HG02759 (cell line): Measurements from ENCODE around the gene ENDOU.

ENCODE experiments used
- ATAC-seq: cut with Tn5 transposase; IDR thresholded peaks from one replicate; pipeline ENCODE4 v1.9.1; 2021; ENCODE audit warnings: mild to moderate bottlenecking, moderate library complexity; ENCODE audit not compliant: unreplicated experiment

ENDOU gene, protein sequence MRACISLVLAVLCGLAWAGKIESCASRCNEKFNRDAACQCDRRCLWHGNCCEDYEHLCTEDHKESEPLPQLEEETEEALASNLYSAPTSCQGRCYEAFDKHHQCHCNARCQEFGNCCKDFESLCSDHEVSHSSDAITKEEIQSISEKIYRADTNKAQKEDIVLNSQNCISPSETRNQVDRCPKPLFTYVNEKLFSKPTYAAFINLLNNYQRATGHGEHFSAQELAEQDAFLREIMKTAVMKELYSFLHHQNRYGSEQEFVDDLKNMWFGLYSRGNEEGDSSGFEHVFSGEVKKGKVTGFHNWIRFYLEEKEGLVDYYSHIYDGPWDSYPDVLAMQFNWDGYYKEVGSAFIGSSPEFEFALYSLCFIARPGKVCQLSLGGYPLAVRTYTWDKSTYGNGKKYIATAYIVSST

DNA sequence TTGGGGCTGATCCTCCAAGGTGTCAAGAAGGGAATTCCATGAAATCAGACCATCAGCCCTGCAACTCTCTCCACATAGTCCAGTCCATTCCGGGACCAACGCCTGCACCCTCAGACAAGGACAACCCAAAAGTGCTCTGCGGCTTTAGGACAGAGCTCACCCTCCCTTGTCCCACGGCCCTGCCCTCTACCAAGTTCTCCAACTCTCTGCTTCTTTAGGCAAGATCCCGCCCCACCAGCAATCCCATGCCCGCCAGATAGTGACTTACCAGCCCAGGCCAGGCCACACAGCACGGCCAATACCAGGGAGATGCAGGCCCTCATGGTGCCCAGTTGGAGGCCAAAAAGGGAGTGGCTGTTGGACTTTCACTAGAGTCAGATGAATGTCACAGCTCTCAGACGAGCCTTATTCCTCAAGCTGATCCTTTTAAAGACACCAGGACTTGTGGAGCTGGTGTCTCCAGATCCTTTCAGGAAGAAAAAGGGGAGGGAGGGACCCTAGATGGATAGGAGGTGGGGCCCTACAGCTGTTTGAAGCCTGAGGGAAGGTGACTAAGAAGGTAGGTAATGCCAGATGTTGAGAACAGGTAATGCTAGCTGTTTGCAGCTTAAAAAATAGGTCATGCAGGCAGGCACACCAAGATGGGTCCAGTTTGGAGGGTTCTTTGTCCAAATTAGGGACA is at the start of gene ENDOU:
Gene ENDOU (minus strand): TSS at position 400 of the 682 bp plus-strand sequence. CDS start 77 bp downstream, at position 323.
- no peak for ATAC-seq

GRCh38 chr12:47774663-47775062 is 49.4 kb upstream of the ENDOU start:
- ATAC-seq: no peak

- no peak for ATAC-seq
Observed at GRCh38 chr12:47773858-47774580, 48.7 kb upstream of the ENDOU start.

DNA sequence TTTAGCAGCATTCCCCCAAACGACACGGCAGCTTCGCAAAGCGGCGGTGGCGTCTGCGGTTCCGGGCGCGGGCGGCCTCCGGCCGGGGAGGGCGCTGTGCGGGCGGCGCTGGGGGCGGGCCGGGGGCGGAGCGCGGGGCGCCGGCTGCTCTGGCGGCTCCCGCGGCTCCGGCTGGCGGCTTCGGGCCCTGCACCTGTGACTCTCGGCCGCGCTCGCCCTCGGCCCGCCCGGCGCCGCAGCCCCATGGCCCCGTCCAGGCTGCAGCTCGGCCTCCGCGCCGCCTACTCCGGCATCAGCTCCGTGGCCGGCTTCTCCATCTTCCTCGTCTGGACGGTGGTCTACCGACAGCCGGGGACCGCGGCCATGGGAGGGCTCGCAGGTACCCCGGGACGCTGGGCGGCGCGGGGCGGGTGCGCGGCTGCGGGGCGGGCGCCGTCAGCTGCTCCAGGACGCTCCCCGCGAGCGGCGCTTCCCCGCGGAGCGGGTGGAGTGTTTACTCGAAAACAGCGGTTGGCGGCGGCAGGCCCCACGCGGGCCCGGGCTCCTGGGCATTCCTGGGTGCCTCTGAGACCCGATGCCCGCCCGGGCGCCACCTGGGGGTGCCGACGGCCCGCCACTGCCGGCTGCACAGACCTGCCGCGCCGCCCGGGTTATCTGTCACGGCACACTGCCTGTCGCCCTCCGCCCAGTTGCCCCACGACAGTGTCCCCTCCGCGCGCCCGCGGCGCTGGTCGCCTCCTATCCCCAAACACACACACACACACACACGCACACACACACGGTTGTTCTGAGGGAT is 48.0 kb upstream of the ENDOU start, which contains the start of gene SLC48A1:
Gene SLC48A1 (plus strand): TSS at position 177 of the 796 bp plus-strand sequence. CDS start 67 bp downstream, at position 244.
- ATAC-seq: peak; percentile 84

GRCh38 chr12:47772738-47773061 is 47.4 kb upstream of the ENDOU start:
- ATAC-seq: no peak

- no peak for ATAC-seq
Observed at GRCh38 chr12:47772094-47772660, 46.9 kb upstream of the ENDOU start.

DNA sequence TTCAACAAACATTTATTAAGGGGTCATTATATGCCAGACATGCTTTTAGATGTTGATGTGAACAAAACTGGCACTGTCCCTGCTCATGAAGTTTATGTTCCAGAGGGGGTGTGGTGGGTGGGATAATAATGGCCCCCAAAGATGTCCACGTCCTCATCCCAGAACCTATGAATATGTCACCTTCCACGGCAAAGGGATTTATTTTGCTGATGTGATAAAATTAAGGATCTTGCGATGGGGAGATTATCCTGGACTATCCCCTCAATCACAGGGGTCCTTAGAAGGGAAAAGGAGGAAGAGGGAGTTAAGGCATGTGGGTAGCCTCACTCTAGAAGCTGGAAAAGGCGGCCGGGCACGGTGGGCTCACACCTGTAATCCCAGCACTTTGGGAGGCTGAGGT is 46.0 kb upstream of the ENDOU start:
- no peak for ATAC-seq

DNA sequence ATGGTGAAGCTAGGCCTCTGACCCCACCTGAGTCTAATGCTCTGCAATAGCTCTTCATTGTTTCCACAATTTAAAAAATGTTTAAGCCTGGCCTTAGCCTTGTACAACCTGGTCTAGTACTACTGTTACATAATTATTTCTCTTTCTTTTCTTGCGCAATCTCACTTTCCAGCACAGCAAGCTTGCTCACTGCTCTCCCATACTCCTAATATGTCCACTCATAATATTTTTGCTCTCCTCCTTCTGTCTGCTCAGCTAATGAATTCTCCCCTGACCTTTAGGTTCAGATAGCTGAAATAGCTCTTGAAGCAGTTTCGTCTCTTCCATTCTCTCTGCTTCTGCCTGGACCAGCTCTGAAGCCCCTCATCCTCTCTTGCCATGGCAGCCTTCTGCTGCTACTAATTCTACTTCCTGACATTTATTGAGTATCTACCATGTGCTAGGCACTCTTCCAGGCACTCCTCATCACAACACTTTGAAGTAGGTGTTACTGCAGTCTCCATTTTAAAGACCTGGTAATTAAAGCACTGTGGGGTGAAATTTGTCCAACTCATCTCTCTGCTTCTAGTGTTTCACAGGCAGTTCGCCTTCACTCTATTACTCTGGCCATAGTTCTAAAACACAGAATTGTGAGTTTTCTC is 44.9 kb upstream of the ENDOU start:
- no peak for ATAC-seq

DNA sequence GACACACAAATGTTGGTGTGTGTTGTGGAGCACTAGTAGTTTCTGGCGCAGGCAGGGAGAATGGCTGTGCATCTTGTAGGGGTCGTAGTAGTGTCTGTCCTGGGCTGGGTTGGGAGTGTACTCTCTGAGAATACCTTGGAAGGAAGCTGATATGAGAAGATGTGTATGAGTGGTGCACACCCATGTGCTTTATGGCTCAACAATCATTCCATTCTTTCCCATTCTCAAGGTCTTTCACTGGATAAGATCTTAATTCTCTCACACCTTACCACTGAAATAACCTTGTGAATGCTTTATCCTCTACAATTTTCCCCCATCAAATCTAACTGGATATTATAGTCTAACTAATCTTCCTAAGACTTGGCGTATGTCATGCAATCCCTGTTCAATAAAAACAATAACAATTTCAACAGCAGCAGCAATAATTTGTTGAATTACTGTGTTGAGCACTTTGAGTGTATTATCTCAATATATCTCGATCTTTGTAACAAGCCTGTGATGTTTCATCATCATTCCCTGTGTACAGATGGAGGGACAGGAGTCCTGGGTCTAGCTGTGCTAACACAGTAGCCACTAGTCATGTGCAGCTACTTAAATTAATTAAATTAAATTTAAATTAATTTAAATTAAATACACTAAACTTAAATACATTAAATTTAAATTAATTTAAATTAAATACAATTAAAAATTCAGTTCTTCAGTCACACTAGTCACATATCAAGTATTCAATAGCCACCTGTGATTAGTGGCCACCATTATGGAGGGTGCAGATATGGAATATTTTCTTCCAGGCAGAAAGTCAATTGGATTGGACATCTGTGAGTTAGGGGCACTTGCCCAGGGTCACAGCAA is 44.2 kb upstream of the ENDOU start:
- ATAC-seq: no peak

GRCh38 chr12:47768323-47768811 is 43.1 kb upstream of the ENDOU start:
- ATAC-seq: no peak

DNA sequence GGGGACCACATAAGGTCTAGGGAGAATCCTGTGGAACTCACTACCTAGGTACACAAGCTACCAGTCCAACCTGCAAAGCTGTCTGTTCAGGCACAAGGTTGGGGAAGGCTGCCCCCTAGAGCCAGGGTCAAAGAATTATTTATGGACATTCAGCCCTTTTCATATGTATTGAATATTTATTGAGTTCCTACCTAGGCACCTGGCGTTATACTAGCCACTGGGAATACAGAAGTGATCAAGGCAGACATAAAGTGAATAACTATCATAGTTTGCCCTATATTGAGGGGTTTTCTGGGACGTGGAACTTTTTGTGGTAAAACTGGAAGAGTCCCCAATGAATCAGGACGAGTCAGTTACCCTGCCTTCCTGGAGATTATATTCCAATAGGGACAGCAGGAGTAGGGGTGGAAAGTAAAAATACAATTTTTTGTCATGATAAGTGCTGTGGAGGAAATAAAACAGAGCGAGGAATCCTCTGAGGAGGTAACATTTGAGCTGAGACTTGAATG is 42.0 kb upstream of the ENDOU start:
- ATAC-seq: peak; percentile 57

DNA sequence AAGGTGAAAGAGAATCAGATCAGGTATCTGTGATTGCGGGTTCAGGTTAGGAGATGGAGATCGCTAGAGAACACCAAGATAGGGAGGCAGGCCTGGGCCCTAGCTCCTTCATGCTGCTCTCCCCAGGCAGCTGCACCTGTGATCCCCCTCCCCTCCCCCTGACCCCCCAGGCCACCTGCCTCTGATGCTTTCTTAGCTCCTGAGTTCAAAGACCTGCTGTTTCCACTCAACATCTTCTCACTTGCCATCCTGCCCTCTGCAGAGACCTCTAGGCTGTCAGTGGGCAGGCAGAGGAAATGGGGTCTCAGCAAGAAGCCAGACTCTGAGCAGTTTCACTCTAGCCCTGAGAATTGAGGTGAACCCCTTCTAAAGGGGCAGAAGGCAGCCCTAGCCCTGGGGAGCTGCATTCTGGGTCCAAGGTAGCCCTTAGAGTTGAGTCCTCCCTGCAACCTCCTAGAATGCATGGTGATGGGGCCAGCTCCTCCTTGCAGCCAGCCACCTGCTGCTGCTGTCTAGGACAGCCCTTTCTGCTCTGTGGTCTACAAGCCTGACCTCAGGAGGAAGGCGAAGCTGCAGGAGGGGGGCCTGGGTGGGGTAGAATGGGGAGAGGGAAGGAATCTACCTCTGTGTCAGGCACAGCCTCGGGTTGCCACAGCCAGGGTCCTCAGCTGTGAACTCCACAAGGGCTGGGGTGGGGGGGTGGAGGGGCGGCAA is 41.4 kb upstream of the ENDOU start:
- peak; percentile 15 for ATAC-seq

DNA sequence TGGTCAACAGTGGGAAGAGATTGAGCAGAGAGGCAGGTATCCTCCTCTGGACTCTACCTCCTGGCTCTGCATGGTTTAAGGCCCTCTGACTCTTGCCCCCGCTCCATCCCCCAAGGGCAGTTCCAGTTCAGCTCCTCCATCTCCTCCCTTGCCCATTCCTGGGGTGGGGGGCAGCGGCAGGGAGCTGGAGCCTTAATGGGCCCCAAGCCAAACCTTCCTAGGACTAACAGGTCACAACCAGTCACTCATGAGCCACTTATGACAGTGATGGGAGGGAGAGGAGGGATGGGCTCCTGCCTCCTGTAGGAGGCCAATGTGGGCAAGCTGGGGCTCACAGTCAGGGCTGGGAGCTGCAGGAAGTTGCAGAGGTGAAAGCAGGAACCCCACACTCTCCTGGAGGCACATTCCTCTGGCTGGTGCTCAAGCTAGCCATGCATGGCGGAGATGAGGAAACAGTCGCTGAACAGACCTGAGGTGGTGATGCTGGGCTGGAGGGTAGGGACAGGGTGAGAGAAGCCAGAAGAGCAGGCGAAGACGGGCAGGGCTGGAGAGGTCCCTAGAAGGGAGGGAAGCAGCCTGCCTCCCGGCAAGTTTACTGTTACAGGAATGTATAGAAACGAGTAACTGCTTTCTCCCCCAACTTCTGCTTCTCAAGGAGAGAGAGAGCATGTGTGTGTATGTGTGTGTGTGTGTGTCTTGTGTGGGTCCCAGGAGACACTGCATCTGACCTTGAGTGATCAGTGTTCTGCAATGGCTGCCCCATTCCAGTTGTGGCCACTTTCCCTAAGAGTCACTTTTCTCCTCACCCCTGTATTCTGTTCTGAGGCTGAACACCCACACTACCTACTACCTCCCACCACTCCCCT is 38.4 kb upstream of the ENDOU start:
- ATAC-seq: no peak

- no peak for ATAC-seq
Observed at GRCh38 chr12:47762850-47763465, 37.7 kb upstream of the ENDOU start.

DNA sequence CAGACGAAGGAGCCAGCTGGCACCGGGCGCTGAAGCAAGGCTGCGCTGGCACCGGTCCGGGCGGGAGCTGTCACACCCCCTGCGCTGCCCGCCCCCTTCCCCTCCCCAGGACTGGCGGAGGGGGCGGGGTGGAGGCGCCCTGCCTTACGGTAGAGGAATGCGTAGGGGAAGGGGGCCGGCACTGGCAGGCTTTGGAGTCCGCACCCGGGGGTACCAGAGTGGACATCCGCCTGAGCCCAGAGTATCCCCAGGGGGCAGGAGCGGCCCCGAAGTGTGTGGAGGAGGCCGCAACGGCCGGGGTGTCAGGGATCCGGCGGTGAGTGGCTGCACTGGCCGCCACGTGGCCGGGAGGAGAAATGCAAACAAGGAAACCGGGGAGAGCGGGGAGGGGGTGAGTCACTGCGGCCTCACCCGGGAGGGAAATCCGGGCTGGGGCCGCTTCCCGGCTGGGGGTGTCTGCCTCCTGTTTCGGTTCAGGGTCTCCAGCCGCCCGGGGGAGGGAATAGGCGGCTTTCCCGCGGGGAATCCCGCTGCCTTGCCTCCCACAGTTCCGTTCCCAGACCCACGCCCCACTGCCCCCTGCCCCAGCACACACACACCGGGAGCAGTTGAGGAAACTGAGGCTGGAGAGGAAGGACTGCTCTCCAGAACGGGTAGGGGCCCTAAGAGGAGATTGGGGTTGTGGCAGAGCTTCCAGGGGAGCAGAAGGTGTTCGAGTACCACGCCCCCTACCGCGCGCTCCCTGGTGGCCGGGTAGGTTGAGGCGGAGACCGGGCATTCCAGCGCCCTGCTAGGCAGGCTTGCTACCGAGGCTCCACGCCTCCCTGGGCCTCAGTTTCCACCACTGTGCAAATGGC is 33.8 kb upstream of the ENDOU start, which contains the start of gene RAPGEF3:
Gene RAPGEF3 (minus strand): TSS at position 47 of the 857 bp plus-strand sequence. CDS start 324 bp downstream, outside the sequence.
- peak; percentile 59 for ATAC-seq

- no peak for ATAC-seq
Observed at GRCh38 chr12:47758584-47758833, 33.2 kb upstream of the ENDOU start.
